HEK293T (cell line): ENCODE measurements around the gene GTF3C1.

Experiments
- BHLHE40 ChIP-seq: fragments of 450-650 bp; IDR thresholded peaks from 2 replicates; pipeline ENCODE4 v1.6.1; 2016; ENCODE audit warnings: mild to moderate bottlenecking, moderate library complexity, borderline replicate concordance
- FOXK2 ChIP-seq: fragments of 450-650 bp; IDR thresholded peaks from 2 replicates; pipeline ENCODE4 v1.6.1; 2016; ENCODE audit warnings: mild to moderate bottlenecking

GRCh38 chr16:27579087-27579980 is 29.6 kb upstream of the GTF3C1 start:
- TF ChIP-seq FOXK2 (no peak), BHLHE40 (no peak)
